Tibial nerve (tissue), 3 donors: ENCODE results near the gene PDXP.

ENCODE experiments used
- CTCF ChIP-seq, 5 experiments: fragments of 200-600 bp in 3 of 5; fragments of 450-650 bp in 2 of 5; sonication (generic) in 3 of 5; IDR thresholded peaks; one replicate each; pipeline ENCODE4 v1.5.1; 2016 to 2019; ENCODE audit warnings: antibody characterized with exemption in 5 of 5, mild to moderate bottlenecking in 3 of 5, moderate library complexity in 2 of 5
- POLR2A ChIP-seq, 2 donors: fragments of 450-650 bp; IDR thresholded peaks; one replicate each; pipeline ENCODE4 v1.6.1; 2017; ENCODE audit warnings: antibody characterized with exemption in 2 of 2, mild to moderate bottlenecking in 2 of 2, moderate library complexity in 2 of 2

GRCh38 chr22:37711490-37711889 lies 53.0 kb downstream of the PDXP start:
- TF ChIP-seq POLR2A (IDR thresholded peaks at IDR 0.05) (no peak), CTCF (IDR thresholded peaks at IDR 0.05) (no peak)
